ENCODE data around the gene ANGPTL4.

The ANGPTL4 gene

GRCh38 chr19:8325454-8325853, 38.5 kb upstream of the ANGPTL4 start:
- Histone ChIP-seq H3F3A (ENCODE audit: insufficient read depth) (peaks cover 16% of the 10 kb centered on the region), H3K36me3 (ENCODE audit: low read length) (peaks cover 14% of the 10 kb centered on the region; the same call in 1 of the 2 replicates), H3K4me2 (ENCODE audit: low read depth, low read length, poor library complexity, severe bottlenecking) (no peak overlapping the region), H3K79me2 (ENCODE audit: insufficient read depth, low read length) (peaks cover 25% of the 10 kb centered on the region), H3K9me3 (ENCODE audit: insufficient read depth, low read length) (no peaks in the 10 kb centered on the region), H3K4me3 (ENCODE audit: insufficient read depth, low read length, poor library complexity, severe bottlenecking) (no peak overlapping the region), H3K9ac (ENCODE audit: low read length) (no peak overlapping the region), H3K27me3 (ENCODE audit: low read length) (no peaks in the 10 kb centered on the region), H3K9me2 (replicated peaks; ENCODE audit: insufficient read depth, low read length) (no peaks in the 10 kb centered on the region), H3K27ac (ENCODE audit: low read depth, low read length) (no peak overlapping the region), H2AFZ (ENCODE audit: low read depth, low read length, severe bottlenecking) (no peak overlapping the region), H4K20me1 (ENCODE audit: low read depth, low read length) (peaks cover 9% of the 10 kb centered on the region; the same call in 1 of the 2 replicates)
- TF ChIP-seq, protein P1, sequence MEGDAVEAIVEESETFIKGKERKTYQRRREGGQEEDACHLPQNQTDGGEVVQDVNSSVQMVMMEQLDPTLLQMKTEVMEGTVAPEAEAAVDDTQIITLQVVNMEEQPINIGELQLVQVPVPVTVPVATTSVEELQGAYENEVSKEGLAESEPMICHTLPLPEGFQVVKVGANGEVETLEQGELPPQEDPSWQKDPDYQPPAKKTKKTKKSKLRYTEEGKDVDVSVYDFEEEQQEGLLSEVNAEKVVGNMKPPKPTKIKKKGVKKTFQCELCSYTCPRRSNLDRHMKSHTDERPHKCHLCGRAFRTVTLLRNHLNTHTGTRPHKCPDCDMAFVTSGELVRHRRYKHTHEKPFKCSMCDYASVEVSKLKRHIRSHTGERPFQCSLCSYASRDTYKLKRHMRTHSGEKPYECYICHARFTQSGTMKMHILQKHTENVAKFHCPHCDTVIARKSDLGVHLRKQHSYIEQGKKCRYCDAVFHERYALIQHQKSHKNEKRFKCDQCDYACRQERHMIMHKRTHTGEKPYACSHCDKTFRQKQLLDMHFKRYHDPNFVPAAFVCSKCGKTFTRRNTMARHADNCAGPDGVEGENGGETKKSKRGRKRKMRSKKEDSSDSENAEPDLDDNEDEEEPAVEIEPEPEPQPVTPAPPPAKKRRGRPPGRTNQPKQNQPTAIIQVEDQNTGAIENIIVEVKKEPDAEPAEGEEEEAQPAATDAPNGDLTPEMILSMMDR (IDR thresholded peaks at IDR 0.05; ENCODE audit: insufficient read depth, low read length, poor library complexity, severe bottlenecking), result no peak
- TF ChIP-seq EZH2phosphoT487 (conservative IDR thresholded peaks at IDR 0.05; ENCODE audit: low read length), result no peak

DNA sequence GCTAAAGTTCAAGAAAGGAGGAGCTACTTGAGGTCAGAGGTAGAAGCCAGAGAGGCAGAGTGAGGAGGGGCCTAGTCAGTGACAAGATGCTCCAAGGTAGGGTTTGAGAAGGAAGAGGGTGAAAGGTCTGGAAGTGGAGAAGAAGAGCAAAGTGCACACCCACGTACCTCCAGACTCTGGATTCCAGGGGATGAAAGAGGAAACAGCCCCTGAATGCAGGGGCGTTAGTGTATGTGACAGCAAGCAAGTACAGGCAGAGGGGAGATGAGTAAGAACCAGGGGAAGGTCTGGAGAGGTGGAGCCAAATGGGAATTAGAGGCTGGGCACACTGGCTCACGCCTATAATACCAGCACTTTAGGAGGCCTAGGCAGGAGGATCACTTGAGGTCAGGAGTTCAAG, 34.0 kb upstream of the ANGPTL4 start:
- no peak for TF ChIP-seq EZH2phosphoT487 (conservative IDR thresholded peaks at IDR 0.05; ENCODE audit: low read length)
- TF ChIP-seq, protein P1 (IDR thresholded peaks at IDR 0.05; ENCODE audit: insufficient read depth, low read length, poor library complexity, severe bottlenecking), result no peak
- Histone ChIP-seq H3K4me2 (ENCODE audit: low read depth, low read length, poor library complexity, severe bottlenecking) (no peak overlapping the region), H3K9ac (ENCODE audit: low read length) (no peak overlapping the region), H2AFZ (ENCODE audit: low read depth, low read length, severe bottlenecking) (no peak overlapping the region), H3K9me3 (ENCODE audit: insufficient read depth, low read length) (no peaks in the 10 kb centered on the region), H3K27ac (ENCODE audit: low read depth, low read length) (no peak overlapping the region), H3F3A (ENCODE audit: insufficient read depth) (peaks cover under 1% of the 10 kb centered on the region), H3K79me2 (ENCODE audit: insufficient read depth, low read length) (no peaks in the 10 kb centered on the region), H3K9me2 (replicated peaks; ENCODE audit: insufficient read depth, low read length) (no peaks in the 10 kb centered on the region), H3K27me3 (ENCODE audit: low read length) (no peaks in the 10 kb centered on the region), H3K36me3 (ENCODE audit: low read length) (no peaks in the 10 kb centered on the region), H4K20me1 (ENCODE audit: low read depth, low read length) (no peaks in the 10 kb centered on the region), H3K4me3 (ENCODE audit: insufficient read depth, low read length, poor library complexity, severe bottlenecking) (no peak overlapping the region)

DNA sequence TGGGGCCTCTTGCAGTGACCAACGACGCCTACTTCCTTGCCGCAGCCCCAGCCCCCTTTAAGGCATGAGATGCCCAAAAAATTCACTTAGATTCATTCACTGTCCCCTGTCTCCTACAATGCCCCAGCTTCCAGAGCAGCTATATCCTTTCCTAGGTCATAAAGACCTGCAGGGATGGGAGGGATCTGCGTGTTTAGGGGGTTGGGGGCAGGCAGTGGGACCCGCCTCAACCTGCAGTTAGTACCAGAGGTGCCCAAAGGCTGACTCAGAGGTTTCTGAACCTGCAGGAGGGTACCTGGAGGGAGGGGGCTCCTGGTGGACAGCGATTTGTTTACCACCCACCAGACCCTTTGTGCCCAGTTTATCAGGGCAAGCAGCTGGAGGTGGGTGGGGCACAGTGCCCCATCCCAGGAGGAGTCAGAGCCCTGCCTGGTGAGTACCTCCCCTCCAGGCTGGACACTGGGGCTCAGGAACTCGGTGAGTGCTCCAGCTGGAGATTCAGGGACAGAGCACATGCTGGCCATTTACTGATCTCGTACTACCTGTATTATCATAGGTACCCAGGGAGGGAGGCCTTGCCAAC, 32.6 kb upstream of the ANGPTL4 start:
- Histone ChIP-seq H3K79me2 (ENCODE audit: insufficient read depth, low read length) (no peaks in the 10 kb centered on the region), H4K20me1 (ENCODE audit: low read depth, low read length) (no peaks in the 10 kb centered on the region), H3F3A (ENCODE audit: insufficient read depth) (no peaks in the 10 kb centered on the region), H3K36me3 (ENCODE audit: low read length) (no peaks in the 10 kb centered on the region), H3K9me2 (replicated peaks; ENCODE audit: insufficient read depth, low read length) (no peaks in the 10 kb centered on the region), H2AFZ (ENCODE audit: low read depth, low read length, severe bottlenecking) (no peak overlapping the region), H3K9ac (ENCODE audit: low read length) (no peak overlapping the region), H3K27me3 (ENCODE audit: low read length) (no peaks in the 10 kb centered on the region), H3K27ac (ENCODE audit: low read depth, low read length) (no peak overlapping the region), H3K4me2 (ENCODE audit: low read depth, low read length, poor library complexity, severe bottlenecking) (no peak overlapping the region), H3K9me3 (ENCODE audit: insufficient read depth, low read length) (no peaks in the 10 kb centered on the region), H3K4me3 (ENCODE audit: insufficient read depth, low read length, poor library complexity, severe bottlenecking) (no peak overlapping the region)
- TF ChIP-seq EZH2phosphoT487 (conservative IDR thresholded peaks at IDR 0.05; ENCODE audit: low read length), result no peak
- TF ChIP-seq, protein P1 (IDR thresholded peaks at IDR 0.05; ENCODE audit: insufficient read depth, low read length, poor library complexity, severe bottlenecking), result no peak
